NCI-H2227 (cell line): ENCODE results near the gene DRC7.
"Not testable (repeated sequence)": the region's sequence is repeated elsewhere in the genome, so short reads cannot be mapped to it uniquely, and the experiment has no call there.

Source experiments
- DNase-seq: peaks from one replicate; lab custom pipeline; 2025; ENCODE audit not compliant: unreplicated experiment; lab: John Stamatoyannopoulos, UW

Gene DRC7

GRCh38 chr16:57760357-57761160, 66.0 kb downstream of the DRC7 start:
- no peak for DNase-seq

GRCh38 chr16:57761301-57761700, 66.7 kb downstream of the DRC7 start:
- no peak for DNase-seq

GRCh38 chr16:57761957-57762356, 67.4 kb downstream of the DRC7 start:
- DNase-seq = no peak

- no peak for DNase-seq
These were observed 67.9 kb downstream of the DRC7 start for GRCh38 chr16:57762365-57763040.

GRCh38 chr16:57763285-57764005, 68.8 kb downstream of the DRC7 start:
- no peak for DNase-seq

GRCh38 chr16:57764006-57764340, 69.4 kb downstream of the DRC7 start:
- no peak for DNase-seq

GRCh38 chr16:57764341-57765159, 69.9 kb downstream of the DRC7 start:
- no peak for DNase-seq

- no peak for DNase-seq
These were observed 70.6 kb downstream of the DRC7 start for GRCh38 chr16:57765160-57765728.

- no peak for DNase-seq
These were observed 72.2 kb downstream of the DRC7 start for GRCh38 chr16:57766714-57767348.

- DNase-seq = no peak
These were observed 75.0 kb downstream of the DRC7 start for GRCh38 chr16:57769541-57770145.

GRCh38 chr16:57770361-57770760, 75.8 kb downstream of the DRC7 start:
- no peak for DNase-seq

GRCh38 chr16:57771141-57771785, 76.7 kb downstream of the DRC7 start:
- no peak for DNase-seq

- no peak for DNase-seq
These were observed 78.4 kb downstream of the DRC7 start for GRCh38 chr16:57773019-57773418.

GRCh38 chr16:57773655-57774295, 79.2 kb downstream of the DRC7 start:
- DNase-seq = no peak

- DNase-seq = no peak
These were observed 80.2 kb downstream of the DRC7 start for GRCh38 chr16:57774705-57775285.

- peak; percentile 45 for DNase-seq
These were observed 81.3 kb downstream of the DRC7 start for GRCh38 chr16:57775661-57776469.

- no peak for DNase-seq
These were observed 84.1 kb downstream of the DRC7 start for GRCh38 chr16:57778658-57779057.

GRCh38 chr16:57779836-57780235, 85.2 kb downstream of the DRC7 start:
- not testable (repeated sequence) for DNase-seq
